ENCODE results near the gene AK1.

GRCh38 chr9:127884976-127885490 is 7.6 kb upstream of the AK1 start:
- TF ChIP-seq, protein P1, sequence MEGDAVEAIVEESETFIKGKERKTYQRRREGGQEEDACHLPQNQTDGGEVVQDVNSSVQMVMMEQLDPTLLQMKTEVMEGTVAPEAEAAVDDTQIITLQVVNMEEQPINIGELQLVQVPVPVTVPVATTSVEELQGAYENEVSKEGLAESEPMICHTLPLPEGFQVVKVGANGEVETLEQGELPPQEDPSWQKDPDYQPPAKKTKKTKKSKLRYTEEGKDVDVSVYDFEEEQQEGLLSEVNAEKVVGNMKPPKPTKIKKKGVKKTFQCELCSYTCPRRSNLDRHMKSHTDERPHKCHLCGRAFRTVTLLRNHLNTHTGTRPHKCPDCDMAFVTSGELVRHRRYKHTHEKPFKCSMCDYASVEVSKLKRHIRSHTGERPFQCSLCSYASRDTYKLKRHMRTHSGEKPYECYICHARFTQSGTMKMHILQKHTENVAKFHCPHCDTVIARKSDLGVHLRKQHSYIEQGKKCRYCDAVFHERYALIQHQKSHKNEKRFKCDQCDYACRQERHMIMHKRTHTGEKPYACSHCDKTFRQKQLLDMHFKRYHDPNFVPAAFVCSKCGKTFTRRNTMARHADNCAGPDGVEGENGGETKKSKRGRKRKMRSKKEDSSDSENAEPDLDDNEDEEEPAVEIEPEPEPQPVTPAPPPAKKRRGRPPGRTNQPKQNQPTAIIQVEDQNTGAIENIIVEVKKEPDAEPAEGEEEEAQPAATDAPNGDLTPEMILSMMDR (IDR thresholded peaks at IDR 0.05): no peak
- TF ChIP-seq POLR2AphosphoS5 (IDR thresholded peaks at IDR 0.05) (no peak), POLR2A (IDR thresholded peaks at IDR 0.05) (no peak)
